Measurements from ENCODE around the gene ITPKB. TPM values are rescaled to one million over a fixed set of nuclear protein-coding genes. Genes with fewer than 3 reads are reported as not detected.
"Not testable (repeated sequence)": the region's sequence is repeated elsewhere in the genome, so short reads cannot be mapped to it uniquely, and the experiment has no call there.

The ITPKB gene
- polyA plus RNA-seq, 3 donors, result 21.5 to 24.2 (median 21.7) TPM

DNA sequence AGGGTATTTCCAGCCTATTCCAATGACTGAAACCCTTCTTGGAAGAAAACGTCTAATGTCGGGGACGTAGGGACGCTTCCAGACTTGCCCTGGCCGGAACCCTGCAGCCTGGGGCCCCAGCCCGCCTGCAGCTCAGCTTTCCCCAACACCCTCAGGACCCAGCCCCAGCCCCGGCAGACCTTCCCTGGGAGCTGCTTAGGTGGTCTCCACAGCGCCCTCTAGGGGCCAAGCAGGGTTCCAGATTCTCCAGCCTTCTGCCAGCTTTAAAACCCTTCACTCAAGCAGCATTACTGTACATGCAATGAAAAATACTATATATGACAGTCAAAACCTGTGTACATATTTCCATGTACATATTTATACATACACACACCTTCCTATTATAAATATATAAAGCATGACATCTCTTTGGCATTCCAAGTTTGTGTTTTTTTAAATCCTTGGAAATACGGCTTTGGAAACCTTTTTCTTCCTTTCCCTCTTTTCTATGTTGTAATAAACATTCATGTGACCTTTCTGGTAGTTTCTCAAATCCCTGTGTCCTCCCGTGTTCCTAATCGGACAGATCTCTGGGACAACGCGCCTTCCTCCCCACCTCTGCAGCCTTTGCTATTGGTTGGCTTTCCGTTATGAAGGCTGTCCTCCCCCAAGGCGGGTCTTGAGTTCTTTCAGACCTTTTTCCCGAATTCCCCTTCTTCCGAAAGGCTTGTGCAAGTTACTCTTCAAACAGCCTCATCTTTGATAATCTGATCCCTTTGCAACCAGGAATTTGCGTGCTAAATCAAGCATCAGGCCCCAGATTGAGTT, 130.2 kb downstream of the ITPKB start:
- DNase-seq (ENCODE audit: low read depth in 3 of 3, low spot score in 2 of 3), result peak in 1 of 3 donors; percentile 41

DNA sequence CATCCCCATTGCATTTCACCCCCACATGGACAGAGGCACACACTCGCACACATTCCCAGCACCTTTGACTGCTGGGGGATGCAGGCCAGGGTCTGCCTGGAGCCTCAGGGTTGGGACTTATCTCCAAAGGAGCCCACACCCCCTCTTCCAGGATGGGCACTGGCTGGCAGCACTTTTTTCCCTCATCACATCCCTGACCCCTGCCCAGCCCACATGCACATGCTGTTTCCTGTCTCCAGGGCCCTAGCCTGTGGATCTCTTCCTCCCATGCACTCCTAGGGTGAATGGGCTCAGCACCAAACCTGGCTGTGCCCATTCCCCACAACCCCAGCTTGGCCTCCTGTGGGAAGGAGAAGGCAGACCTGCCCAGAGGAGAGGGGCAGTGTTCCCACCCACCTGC, 131.3 kb downstream of the ITPKB start:
- DNase-seq (ENCODE audit: low read depth in 3 of 3, low spot score in 2 of 3), result no peak

DNA sequence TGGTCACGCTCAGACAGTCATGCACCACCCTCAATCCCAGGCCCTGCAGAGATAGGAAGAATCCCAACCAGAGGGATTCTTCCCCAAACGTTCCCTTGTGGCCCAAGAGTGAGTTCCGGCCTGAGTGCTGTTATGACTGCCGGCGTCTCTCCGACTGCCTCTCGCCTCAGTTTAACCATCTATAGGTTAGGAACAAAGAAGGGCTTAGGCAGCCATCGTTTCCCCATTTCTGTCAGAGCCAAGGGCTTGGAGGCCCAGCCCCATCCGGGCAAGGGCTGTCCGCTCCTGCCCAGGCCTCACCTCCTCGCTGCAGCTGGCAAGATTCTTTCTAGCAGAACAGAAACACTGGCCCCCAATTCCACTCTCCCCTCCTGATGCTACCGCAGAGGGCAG, 131.8 kb downstream of the ITPKB start:
- no peak for DNase-seq (ENCODE audit: low read depth in 3 of 3, low spot score in 2 of 3)

DNA sequence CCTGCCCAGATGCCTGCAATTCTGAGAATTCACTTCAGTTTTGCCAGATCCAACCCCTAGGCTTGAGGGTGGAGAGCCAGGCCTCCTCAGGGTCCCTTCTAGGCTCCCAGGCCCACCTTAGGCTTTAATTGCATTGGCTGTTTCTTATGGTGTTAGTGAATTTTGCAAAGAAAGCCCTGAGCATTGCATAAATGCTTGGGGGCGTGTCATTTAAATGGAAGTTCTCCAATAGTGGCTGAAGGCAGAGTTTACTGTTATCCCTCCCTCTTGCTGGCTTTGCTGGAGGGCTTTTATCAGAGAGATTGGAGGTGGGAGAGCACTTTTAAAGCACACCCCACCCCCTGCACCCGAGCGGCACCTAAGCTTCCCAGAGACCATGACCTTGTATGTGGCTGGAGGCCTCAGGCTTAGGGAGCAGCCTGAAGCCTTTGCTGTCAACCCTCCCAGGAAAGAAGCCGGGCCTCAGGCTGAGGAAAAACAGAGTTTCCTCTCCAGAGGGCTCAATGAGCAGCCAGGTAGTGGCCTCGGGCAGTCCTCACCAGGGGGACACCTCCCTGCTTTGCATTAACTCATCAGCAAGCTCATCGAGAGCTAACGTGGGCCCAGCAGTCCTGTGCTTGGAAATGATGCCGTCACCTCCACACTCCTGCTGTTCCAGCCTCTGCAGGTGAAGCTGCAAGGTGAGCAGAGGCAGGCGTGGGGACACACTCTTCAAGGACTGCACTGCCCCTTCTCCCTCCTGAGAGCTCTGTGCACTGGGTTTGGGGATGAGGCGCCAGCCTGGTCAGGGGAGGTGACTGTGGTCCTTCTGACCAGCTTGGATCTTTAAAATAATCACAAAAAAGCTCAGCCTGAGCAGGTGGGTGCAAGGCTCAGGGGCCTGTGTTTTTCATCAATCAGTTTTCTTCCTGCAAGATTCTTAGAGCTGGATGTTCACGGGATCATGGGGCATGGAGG, 132.5 kb downstream of the ITPKB start:
- no peak for DNase-seq (ENCODE audit: low read depth in 3 of 3, low spot score in 2 of 3)

DNA sequence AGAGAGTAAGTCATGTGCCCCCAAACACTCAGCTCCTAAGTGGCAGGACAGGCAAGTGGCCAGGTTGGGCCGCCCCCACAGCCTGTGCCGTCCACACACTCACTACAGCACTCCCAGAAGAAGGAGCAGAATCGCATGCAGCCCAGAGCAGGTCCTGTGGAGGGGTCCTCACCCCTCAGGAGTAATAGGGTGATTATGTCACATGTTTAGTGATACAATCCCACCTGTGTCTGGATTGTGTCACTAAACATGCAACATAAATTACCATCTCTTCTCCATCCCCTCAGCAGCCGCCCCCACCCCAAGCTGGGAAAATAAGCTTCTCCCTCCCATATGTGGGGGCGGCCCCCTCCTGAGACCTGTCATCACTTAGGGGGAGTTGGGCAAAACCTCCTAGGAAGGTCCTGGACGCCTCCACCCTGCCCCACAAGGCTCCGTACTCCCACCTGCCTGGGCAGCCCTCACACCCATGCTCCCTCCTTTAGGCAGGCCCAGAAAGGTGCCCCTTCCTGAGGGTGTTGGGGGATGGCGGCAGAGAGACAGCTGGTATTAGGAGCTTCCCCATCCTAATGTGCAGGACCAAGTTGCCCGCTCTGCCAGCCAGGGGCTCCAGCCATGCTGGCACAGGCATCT, 133.6 kb downstream of the ITPKB start:
- DNase-seq (ENCODE audit: low read depth in 3 of 3, low spot score in 2 of 3), result no peak

DNA sequence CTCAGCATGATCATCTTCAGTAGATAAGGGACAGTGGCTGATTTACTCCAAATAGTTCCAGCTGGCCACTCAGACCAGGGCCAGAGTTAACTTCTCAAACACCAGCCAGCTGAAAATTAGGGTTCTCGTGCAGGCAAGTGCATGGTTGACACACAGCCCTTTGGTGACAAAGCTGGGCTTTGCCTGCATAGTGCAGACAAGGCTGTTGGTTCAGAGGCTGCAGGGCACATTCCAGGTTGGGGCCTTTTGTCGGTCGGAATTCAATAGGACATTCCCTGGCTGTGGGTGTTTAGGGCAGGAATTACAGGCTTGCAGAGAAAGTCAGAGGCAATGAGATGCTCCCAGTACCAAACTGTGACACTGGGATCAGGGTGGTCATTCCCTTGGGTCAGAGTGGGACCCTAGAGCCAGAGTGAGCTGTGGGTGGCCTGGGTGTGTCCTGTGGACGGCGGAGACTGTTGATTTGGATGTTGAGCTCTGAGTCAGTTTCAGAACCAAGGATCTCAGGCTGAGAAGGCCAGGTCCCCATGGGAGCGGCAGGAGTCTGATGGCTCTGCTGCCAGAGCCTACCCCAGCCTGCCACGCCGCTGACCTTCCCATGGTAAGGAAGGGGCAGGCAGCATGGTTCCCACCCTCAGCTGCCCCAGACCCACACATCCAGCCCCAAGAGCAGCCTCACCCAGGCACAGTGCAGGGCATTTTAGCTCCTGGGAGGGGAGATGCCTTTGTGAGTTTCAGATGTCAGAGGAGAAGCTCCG, 134.3 kb downstream of the ITPKB start:
- no peak for DNase-seq (ENCODE audit: low read depth in 3 of 3, low spot score in 2 of 3)

DNA sequence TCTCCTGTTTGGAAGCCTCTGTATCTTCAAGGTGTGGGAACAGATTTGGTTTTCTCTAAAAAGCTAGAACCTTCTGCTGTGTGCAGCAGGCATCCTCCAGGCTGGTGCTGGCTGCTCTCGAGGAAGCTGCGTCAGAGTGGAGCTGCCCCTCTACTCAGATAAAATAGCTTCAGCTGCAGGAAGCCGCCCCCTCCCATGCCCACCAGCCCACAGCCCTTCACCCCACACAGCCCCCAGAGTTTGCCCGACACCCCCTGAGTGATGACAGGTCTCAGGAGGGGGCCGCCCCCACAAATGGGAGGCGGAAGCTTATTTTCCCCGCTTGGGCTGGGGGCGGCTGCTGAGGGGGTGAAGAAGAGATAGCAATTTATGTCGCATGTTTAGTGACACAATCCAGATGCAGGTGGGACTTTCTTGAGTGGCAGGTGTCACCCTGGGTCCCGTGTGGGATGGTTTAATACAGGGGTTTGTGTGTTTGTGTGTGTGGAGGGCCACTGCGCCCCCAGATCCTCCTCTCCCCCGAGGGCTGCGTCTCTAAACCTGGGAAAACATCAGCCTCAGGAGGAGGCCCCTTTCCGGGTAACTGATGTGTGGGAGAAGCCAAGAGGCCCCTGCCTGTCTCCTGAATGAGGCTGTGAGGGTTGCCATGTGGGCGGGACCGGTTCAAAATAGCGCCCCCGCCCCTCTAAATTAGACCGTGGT, 135.1 kb downstream of the ITPKB start:
- no peak for DNase-seq (ENCODE audit: low read depth in 3 of 3, low spot score in 2 of 3)

DNA sequence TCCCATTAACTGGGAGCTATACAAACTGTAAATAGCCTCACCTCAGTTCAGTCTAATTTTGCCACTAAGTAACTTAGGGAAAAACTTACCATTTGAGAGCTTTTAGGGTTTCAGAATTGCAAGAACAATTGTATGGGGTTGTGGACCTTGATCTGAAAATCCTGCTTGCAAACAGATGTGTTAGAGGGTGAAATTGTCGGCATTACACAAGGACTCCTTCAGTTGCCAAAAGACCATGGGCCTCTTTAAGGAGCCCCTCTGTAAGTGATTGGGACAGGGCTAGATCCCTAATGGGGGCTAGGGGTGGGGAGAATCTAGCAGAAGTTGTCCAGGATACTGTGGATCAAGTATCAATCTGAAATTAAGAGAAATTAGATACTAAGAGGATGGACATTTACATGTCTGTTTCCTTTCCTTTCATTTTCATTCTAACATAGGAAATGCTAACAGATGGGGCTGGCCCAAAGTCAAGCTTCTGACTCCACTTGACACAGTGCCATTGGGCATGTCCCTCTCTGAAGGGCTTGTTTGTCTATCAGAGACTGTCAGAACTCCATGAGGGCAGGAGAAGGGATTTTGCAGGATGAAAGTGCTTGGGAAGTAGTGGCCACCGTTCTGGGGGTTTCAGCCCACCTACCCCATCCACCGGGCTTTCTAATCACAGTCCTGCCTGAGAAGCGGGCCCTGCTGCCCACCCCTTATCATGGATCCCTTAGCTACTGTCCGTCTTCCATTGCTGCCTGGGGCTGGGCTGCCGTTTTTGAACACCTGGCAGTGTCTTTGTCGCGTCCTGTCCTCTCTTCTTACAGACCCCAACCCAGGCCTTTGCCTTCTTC, 135.8 kb downstream of the ITPKB start:
- DNase-seq (ENCODE audit: low read depth in 3 of 3, low spot score in 2 of 3), result no peak

DNA sequence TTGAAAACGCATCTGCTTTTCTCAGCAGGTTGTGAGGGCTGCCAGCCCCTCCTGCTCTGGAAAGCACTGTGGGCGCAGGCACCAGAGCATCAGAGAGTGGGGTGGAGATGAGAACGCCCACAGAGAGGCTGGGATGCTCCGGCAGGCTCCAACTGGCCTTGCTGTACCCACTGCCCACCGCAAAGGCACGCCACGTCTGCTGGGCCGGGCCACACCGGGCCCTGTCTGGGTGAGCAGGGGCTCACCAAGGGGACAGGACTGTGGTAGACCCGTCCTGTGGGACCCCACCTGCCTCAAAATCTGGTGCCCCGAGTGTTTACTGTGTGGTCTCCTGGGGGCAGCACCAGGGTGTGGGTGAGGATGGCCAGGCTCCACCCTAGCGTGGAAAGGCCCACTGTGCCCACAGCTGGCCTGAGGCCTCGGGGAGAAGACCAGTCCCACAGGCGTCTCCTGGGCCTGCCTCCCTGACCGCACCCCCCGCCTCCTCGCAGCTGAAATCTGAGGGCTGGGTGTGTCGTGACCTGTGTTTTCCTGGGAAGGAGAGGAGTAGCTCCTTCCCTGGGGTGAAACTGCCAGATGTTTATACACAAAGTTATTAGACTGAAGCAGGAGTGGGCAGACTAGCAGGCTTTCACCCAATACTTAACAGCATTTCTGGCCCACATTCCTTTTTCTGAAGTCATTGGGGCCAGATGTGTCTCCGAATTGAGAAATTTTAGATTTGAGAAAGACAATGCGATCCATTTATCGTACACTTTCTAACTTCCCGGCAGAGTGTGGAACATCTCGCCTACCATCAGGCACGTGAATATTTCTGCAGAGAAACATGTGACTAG, 136.7 kb downstream of the ITPKB start:
- DNase-seq (ENCODE audit: low read depth in 3 of 3, low spot score in 2 of 3), result no peak

DNA sequence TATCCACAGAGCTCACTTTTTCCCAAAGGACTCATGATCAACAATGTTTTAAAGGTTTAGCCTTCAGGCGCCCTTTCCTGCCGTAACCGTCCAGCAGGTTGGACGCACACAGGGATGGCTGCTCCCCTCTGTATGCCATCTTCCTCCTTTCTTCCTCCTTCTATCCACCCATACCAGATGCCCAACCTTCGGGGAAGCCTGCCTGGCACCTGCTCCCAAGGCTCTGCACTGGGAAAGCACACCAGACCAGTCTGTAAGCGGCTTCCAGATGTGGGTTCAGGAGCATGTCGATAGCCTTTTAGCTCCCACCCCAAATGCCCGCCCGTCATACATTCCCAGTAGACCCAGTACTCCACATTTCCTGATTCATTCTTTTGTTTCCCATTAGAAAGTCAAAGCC, 137.6 kb downstream of the ITPKB start:
- no peak for DNase-seq (ENCODE audit: low read depth in 3 of 3, low spot score in 2 of 3)

DNA sequence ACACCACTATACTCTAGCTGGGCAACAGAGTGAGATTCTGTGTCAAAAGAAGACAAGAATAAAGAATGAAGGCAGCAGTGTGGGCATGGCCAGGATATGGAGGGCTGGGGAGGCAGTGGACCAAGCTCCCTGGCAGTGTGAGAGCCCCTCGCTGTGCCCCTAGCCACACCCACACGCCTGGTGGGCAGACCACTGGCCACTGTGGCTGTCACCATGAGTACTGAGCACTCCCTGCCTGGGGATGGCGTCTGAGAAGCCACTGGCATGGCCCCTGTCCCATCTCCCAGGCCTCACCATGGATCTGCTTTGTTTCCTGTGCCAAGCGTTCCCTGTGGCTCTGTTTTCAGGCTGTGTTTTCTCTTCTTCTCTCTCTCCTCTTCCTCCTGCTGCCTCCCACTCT, 138.8 kb downstream of the ITPKB start:
- DNase-seq (ENCODE audit: low read depth in 3 of 3, low spot score in 2 of 3), result no peak

DNA sequence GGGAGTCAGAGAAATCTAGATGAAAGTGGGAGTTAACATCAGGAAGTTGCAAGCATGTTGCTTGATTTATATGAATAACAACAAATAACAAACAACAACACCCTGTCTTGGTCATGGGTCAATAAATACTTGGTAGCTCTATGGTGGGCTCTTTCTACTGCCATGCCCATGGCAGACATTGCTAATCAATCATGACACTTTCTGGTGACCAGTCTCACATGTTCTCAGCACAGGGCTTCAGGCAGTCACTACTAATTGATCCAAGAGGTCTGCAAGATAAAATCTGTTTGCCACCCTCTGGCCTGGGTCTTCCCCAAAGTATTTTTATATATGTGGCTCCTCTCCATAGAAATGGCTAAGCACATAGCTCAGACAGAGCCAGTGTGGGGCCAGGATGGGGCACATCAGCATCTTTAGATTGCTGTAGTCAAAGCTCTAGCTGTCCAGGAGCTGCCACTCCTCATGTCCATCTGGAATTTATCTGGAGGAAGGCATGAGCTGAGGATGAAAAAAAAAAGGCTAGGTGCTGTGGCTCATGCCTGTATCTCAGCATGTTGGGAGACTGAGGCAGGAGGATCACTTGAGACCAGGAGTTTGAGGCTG, 139.3 kb downstream of the ITPKB start:
- no peak for DNase-seq (ENCODE audit: low read depth in 3 of 3, low spot score in 2 of 3)

DNA sequence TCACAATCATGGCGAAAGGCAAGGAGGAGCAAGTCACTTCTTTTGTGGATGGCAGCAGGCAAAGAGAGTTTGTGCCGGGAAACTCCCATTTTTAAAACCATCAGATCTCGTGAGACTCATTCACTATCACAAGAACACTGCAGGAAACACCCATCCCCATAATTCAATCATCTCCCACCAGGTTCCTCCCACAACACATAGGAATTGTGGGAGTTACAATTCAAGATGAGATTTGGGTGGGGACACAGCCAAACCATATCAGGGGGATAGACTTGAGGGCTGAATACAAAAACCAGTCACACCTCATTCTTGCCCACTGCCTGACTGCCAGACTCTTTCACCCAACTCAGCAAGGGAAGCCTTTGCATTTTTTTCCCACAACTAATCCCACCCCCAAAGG, 140.1 kb downstream of the ITPKB start:
- not testable (repeated sequence) for DNase-seq (ENCODE audit: low read depth in 3 of 3, low spot score in 2 of 3)

DNA sequence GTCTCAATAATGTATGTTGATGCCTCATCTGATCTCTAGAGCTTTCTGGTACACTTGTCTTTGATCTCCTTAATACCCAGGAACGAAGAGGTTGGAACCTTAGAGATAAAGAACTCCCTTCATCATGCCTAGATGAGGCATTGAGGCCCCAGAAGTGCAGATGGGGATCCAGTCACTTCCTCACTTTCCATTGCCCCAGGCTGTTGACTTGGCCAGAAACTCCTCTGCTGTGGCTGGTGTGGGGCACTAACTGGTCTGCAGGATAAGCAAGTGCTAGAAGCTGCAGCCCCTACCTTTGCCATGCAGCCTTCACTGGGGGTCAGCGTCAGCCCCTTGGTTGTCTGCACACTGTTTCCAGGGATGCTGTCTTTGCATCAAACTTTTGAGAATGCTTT, 140.6 kb downstream of the ITPKB start:
- no peak for DNase-seq (ENCODE audit: low read depth in 3 of 3, low spot score in 2 of 3)

DNA sequence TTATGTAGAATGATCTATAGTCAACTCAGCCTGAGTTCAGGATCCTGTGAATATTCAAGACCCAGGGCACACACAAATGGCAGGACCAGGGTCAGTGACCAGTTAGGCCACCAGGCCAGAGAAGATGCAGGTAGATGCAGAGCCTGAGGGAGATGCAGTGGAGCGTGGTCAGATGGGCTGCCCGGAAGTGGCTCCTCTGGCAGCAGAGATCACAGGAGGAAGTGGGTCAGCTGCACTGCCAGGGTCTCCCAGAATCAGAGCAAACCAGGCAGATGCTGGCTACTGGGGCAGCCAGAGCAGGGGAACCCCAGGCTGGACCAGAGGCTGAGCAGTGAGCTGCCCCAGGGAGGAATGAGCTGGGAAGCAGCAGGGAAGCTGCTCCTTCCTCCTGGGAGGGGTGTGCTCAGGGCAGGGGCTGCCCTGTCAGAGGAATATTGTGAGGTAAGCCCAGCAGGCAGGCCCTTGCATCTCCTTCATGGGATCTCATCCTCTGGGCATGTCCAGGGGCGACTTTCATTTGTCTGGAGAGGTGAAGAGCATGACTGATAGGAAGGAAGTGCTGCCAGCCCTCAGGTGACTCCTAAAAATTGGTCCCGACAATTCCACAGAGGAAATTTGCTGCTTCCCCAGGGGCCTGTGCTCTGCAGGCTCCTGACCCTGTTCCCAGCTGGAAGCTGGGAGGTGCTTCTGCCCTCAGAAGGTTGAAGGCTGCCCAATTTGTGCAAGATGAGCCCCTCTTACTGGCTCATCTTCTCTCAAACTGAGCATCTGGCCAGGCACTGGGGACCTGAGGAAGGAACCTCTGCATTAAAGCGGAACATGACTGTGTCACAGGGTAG, 141.2 kb downstream of the ITPKB start:
- DNase-seq (ENCODE audit: low read depth in 3 of 3, low spot score in 2 of 3), result no peak

DNA sequence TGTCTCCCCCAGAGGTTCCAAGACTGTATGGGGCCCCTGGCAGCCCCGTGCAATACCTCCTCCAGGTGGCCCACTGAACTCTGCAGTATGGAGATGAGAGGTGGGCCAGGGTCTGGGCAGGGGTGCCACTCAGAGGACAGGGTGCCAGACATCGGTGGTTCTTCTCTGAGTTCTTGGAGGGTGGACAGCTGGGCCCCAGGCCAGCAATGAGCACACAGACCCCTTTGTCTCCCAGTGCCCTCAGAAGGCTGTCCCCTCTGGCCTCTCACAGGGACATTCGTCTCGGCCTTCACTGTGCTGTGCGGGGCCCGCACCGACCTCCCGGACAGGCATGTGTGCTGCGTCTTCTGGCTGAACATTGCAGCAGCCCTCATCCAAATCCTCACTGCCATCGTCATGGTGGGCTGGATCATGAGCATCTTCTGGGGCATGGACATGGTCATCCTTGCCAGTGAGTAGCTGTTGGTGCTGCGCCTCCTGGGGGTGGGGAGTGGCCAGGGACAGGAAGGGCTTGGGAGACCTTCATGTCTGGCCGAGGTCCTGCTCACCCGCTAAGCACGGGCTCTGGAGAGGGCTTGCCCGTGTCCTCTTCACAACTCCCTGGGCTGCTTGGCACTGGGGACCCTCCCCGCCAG, 142.4 kb downstream of the ITPKB start:
- DNase-seq (ENCODE audit: low read depth in 3 of 3, low spot score in 2 of 3), result no peak
